Liver (tissue), 9 donors: ENCODE results near the gene FOCAD. TPM values are rescaled to one million over a fixed set of nuclear protein-coding genes. Genes with fewer than 3 reads are reported as not detected.

Experiments used
- DNase-seq: peaks from one replicate; pipeline ENCODE4 v3.0.0-alpha.2; 2017; ENCODE audit warnings: low spot score
- H3K27ac ChIP-seq, 2 donors: one replicate each; pipeline ENCODE4 v1.7.0; 2013; ENCODE audit warnings: inconsistent platforms in 2 of 2, low read length in 2 of 2, control low read depth in 1 of 2, low read depth in 1 of 2, mild to moderate bottlenecking in 1 of 2
- H3K27me3 ChIP-seq, 4 donors: one replicate each; pipeline versions ENCODE4 v1.6.1 to v1.7.0; 2013; ENCODE audit warnings: low read length in 3 of 4, inconsistent platforms in 1 of 4, mild to moderate bottlenecking in 1 of 4, moderate library complexity in 1 of 4; ENCODE audit not compliant: control insufficient read depth in 4 of 4, insufficient read depth in 4 of 4
- H3K36me3 ChIP-seq, 4 donors: one replicate each; pipeline versions ENCODE4 v1.6.1 to v1.7.0; 2013; ENCODE audit warnings: low read length in 3 of 4, mild to moderate bottlenecking in 3 of 4, low read depth in 1 of 4, moderate library complexity in 1 of 4; ENCODE audit not compliant: control insufficient read depth in 4 of 4, insufficient read depth in 3 of 4
- H3K4me1 ChIP-seq, 4 donors: one replicate each; pipeline versions ENCODE4 v1.6.1 to v1.7.0; 2013; ENCODE audit warnings: low read length in 3 of 4, mild to moderate bottlenecking in 3 of 4, moderate library complexity in 1 of 4; ENCODE audit not compliant: control insufficient read depth in 4 of 4, insufficient read depth in 4 of 4
- H3K4me3 ChIP-seq, 3 donors: one replicate each; pipeline versions ENCODE4 v1.6.1 to v1.7.0; 2013; ENCODE audit warnings: low read length in 3 of 3, control low read depth in 1 of 3, low read depth in 1 of 3, mild to moderate bottlenecking in 1 of 3
- H3K9ac ChIP-seq, 2 donors: one replicate each; pipeline ENCODE4 v1.7.0; 2013; ENCODE audit warnings: low read length in 2 of 2, mild to moderate bottlenecking in 2 of 2, moderate library complexity in 2 of 2, control low read depth in 1 of 2, low read depth in 1 of 2
- H3K9me3 ChIP-seq, 4 donors: one replicate each; pipeline versions ENCODE4 v1.6.1 to v1.7.0; 2013; ENCODE audit warnings: low read length in 3 of 4; ENCODE audit not compliant: control insufficient read depth in 4 of 4
- FOXA1 ChIP-seq: IDR thresholded peaks from 2 replicates; pipeline ENCODE4 v1.6.1; 2016; ENCODE audit warnings: antibody characterized with exemption
- FOXA2 ChIP-seq: IDR thresholded peaks from 2 replicates; pipeline ENCODE4 v1.6.1; 2016; ENCODE audit warnings: antibody characterized with exemption
- GABPA ChIP-seq, 2 donors: IDR thresholded peaks in 1 of 2; conservative IDR thresholded peaks in 1 of 2; 2 replicates each; pipeline ENCODE4 v1.6.1; 2016; ENCODE audit warnings: antibody characterized with exemption in 2 of 2, mild to moderate bottlenecking in 1 of 2, moderate library complexity in 1 of 2
- HNF4A ChIP-seq, 2 donors: conservative IDR thresholded peaks; 2 replicates each; pipeline ENCODE4 v1.6.1; 2016; ENCODE audit warnings: antibody characterized with exemption in 2 of 2, mild to moderate bottlenecking in 2 of 2
- HNF4G ChIP-seq: IDR thresholded peaks from 2 replicates; pipeline ENCODE4 v1.6.1; 2016; ENCODE audit warnings: antibody characterized with exemption
- NR2F2 ChIP-seq: IDR thresholded peaks from 2 replicates; pipeline ENCODE4 v1.6.1; 2016; ENCODE audit warnings: antibody characterized with exemption
- RAD21 ChIP-seq, 2 donors: IDR thresholded peaks; 2 replicates each; pipeline ENCODE4 v1.6.1; 2016; ENCODE audit warnings: antibody characterized with exemption in 2 of 2, mild to moderate bottlenecking in 2 of 2
- RXRA ChIP-seq, 2 donors: IDR thresholded peaks; 2 replicates each; pipeline ENCODE4 v1.6.1; 2017 to 2018; ENCODE audit warnings: antibody characterized with exemption in 2 of 2, mild to moderate bottlenecking in 1 of 2
- SP1 ChIP-seq: IDR thresholded peaks from 2 replicates; pipeline ENCODE4 v1.6.1; 2018; ENCODE audit warnings: antibody characterized with exemption, mild to moderate bottlenecking
- TAF1 ChIP-seq: conservative IDR thresholded peaks from 2 replicates; pipeline ENCODE4 v1.6.1; 2016; ENCODE audit warnings: antibody characterized with exemption, mild to moderate bottlenecking
- YY1 ChIP-seq: IDR thresholded peaks from 2 replicates; pipeline ENCODE4 v1.6.1; 2016; ENCODE audit warnings: antibody characterized with exemption, mild to moderate bottlenecking
- WGBS: extraction: QIAGEN DNeasy Blood & Tissue Kit; methylation state at CpG from one replicate; pipeline ENCODE4 v1.1.7; 2013; 5-methylcytosine and 5-hydroxymethylcytosine counted together
- polyA plus RNA-seq, 2 donors: library from polyadenylated mRNA; stranded (reverse) in 1 of 2; unstranded in 1 of 2; fragments of 200-250 nt in 1 of 2; fragments of >200 nt in 1 of 2; fragmentation: Nextera tagmentation in 1 of 2; extraction: Ambion mirVana in 1 of 2; gene quantifications; one replicate each; pipeline versions ENCODE4 v1.2.1 to v1.2.3, GENCODE V29; 2013 to 2015
- total RNA-seq, 2 donors: library from RNA; depleted of rRNA; stranded (reverse); fragments of >200 nt; gene quantifications; one replicate each; pipeline ENCODE4 v1.2.3, GENCODE V29; 2014
- TF ChIP-seq, protein P1 (sequence below): IDR thresholded peaks from 2 replicates; pipeline ENCODE4 v1.6.1; 2016; ENCODE audit warnings: antibody characterized with exemption
- TF ChIP-seq, protein P2 (sequence below): IDR thresholded peaks from 2 replicates; pipeline ENCODE4 v1.6.1; 2016; ENCODE audit warnings: antibody characterized with exemption
- TF ChIP-seq, protein P3 (sequence below): fragments of 150-350 bp; IDR thresholded peaks from 2 replicates; pipeline ENCODE4 v1.5.1; 2017; ENCODE audit warnings: improper control_type of control experiment, low read depth, low read length; ENCODE audit not compliant: missing input control
- TF ChIP-seq, protein P4 (sequence below): IDR thresholded peaks from 2 replicates; pipeline ENCODE4 v1.6.1; 2016; ENCODE audit warnings: antibody characterized with exemption
- TF ChIP-seq, protein P5 (sequence below): IDR thresholded peaks from 2 replicates; pipeline ENCODE4 v1.6.1; 2016; ENCODE audit warnings: antibody characterized with exemption, mild to moderate bottlenecking
- donor health status: healthy.
- donor health status: healthy.
- donor health status: healthy.
- donor health status: healthy.
- donor health status: healthy.

FOCAD gene
- total and polyA plus RNA-seq, 4 donors: 3.2 to 21.0 (median 10.3) TPM

DNA sequence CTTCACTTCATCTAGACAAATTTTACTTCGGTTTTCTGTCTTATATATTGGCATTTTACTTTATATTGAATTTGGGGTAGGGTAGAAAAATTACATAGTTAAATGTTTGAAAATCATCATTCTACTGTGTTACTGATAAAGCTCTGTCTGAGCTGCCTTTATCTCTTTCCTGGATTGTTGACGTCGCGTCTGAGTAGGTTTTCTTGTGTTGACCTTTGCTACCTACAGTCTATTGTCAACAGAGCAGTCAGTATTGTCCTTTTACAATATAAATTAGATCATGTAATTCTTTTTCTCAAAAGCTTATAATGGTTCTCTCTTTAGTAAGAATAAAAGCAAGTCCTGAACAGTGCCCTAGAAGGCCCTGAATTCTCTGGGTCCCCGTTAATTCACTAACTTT, 219.2 kb downstream of the FOCAD start:
- Histone ChIP-seq H3K9ac (no peak overlapping the region), H3K4me1 (no peaks in the 10 kb centered on the region), H3K9me3 (no peaks in the 10 kb centered on the region), H3K4me3 (no peak overlapping the region), H3K27ac (no peak overlapping the region), H3K36me3 (no peaks in the 10 kb centered on the region), H3K27me3 (no peaks in the 10 kb centered on the region)
- WGBS: 67% methylated on average over 5 of the region's 5 CpGs
- TF ChIP-seq, protein P1, sequence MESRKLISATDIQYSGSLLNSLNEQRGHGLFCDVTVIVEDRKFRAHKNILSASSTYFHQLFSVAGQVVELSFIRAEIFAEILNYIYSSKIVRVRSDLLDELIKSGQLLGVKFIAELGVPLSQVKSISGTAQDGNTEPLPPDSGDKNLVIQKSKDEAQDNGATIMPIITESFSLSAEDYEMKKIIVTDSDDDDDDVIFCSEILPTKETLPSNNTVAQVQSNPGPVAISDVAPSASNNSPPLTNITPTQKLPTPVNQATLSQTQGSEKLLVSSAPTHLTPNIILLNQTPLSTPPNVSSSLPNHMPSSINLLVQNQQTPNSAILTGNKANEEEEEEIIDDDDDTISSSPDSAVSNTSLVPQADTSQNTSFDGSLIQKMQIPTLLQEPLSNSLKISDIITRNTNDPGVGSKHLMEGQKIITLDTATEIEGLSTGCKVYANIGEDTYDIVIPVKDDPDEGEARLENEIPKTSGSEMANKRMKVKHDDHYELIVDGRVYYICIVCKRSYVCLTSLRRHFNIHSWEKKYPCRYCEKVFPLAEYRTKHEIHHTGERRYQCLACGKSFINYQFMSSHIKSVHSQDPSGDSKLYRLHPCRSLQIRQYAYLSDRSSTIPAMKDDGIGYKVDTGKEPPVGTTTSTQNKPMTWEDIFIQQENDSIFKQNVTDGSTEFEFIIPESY: no peak
- TF ChIP-seq GABPA (IDR thresholded peaks at IDR 0.05 in 1 of 2, conservative IDR thresholded peaks at IDR 0.05 in 1 of 2): no peak
- TF ChIP-seq SP1: no peak
- no peak for TF ChIP-seq FOXA1
- TF ChIP-seq, protein P2, sequence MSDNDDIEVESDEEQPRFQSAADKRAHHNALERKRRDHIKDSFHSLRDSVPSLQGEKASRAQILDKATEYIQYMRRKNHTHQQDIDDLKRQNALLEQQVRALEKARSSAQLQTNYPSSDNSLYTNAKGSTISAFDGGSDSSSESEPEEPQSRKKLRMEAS: no peak
- TF ChIP-seq, protein P3, sequence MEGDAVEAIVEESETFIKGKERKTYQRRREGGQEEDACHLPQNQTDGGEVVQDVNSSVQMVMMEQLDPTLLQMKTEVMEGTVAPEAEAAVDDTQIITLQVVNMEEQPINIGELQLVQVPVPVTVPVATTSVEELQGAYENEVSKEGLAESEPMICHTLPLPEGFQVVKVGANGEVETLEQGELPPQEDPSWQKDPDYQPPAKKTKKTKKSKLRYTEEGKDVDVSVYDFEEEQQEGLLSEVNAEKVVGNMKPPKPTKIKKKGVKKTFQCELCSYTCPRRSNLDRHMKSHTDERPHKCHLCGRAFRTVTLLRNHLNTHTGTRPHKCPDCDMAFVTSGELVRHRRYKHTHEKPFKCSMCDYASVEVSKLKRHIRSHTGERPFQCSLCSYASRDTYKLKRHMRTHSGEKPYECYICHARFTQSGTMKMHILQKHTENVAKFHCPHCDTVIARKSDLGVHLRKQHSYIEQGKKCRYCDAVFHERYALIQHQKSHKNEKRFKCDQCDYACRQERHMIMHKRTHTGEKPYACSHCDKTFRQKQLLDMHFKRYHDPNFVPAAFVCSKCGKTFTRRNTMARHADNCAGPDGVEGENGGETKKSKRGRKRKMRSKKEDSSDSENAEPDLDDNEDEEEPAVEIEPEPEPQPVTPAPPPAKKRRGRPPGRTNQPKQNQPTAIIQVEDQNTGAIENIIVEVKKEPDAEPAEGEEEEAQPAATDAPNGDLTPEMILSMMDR: no peak
- no peak for TF ChIP-seq TAF1
- no peak for TF ChIP-seq FOXA2
- no peak for TF ChIP-seq RXRA (IDR thresholded peaks at IDR 0.05)
- TF ChIP-seq, protein P4, sequence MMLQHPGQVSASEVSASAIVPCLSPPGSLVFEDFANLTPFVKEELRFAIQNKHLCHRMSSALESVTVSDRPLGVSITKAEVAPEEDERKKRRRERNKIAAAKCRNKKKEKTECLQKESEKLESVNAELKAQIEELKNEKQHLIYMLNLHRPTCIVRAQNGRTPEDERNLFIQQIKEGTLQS: no peak
- TF ChIP-seq HNF4G: no peak
- TF ChIP-seq YY1: no peak
- TF ChIP-seq, protein P5, sequence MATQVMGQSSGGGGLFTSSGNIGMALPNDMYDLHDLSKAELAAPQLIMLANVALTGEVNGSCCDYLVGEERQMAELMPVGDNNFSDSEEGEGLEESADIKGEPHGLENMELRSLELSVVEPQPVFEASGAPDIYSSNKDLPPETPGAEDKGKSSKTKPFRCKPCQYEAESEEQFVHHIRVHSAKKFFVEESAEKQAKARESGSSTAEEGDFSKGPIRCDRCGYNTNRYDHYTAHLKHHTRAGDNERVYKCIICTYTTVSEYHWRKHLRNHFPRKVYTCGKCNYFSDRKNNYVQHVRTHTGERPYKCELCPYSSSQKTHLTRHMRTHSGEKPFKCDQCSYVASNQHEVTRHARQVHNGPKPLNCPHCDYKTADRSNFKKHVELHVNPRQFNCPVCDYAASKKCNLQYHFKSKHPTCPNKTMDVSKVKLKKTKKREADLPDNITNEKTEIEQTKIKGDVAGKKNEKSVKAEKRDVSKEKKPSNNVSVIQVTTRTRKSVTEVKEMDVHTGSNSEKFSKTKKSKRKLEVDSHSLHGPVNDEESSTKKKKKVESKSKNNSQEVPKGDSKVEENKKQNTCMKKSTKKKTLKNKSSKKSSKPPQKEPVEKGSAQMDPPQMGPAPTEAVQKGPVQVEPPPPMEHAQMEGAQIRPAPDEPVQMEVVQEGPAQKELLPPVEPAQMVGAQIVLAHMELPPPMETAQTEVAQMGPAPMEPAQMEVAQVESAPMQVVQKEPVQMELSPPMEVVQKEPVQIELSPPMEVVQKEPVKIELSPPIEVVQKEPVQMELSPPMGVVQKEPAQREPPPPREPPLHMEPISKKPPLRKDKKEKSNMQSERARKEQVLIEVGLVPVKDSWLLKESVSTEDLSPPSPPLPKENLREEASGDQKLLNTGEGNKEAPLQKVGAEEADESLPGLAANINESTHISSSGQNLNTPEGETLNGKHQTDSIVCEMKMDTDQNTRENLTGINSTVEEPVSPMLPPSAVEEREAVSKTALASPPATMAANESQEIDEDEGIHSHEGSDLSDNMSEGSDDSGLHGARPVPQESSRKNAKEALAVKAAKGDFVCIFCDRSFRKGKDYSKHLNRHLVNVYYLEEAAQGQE: no peak
- TF ChIP-seq HNF4A (conservative IDR thresholded peaks at IDR 0.05): no peak
- no peak for DNase-seq

DNA sequence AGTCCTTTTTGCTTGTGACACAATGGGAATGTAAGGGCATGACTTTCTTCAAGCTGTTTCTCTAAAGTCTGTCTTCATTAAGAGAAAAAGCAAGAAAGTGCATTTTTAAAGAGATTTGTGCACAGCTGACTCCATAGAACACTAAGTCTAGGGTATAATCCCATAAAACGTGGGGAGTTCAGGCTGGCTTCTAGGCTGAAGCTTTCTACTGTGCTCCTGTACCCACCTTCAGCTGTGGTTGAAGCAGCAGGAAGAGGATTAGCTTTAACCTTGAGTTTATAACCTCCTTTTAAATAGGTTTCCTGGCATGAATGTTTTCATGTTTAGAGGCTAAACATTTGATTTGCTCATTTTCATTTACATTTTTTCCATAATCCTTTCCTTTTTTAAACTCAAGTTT, 220.9 kb downstream of the FOCAD start:
- no peak for TF ChIP-seq HNF4G
- no peak for TF ChIP-seq NR2F2
- TF ChIP-seq, protein P1: no peak
- TF ChIP-seq, protein P5: no peak
- TF ChIP-seq TAF1: no peak
- TF ChIP-seq GABPA (IDR thresholded peaks at IDR 0.05 in 1 of 2, conservative IDR thresholded peaks at IDR 0.05 in 1 of 2): no peak
- TF ChIP-seq RAD21 (IDR thresholded peaks at IDR 0.05): no peak
- TF ChIP-seq SP1: no peak
- TF ChIP-seq FOXA1: no peak
- Histone ChIP-seq H3K27ac (no peak overlapping the region), H3K9ac (no peak overlapping the region), H3K4me3 (no peak overlapping the region), H3K4me1 (no peaks in the 10 kb centered on the region), H3K27me3 (no peaks in the 10 kb centered on the region), H3K36me3 (peaks cover 0 to 2% (median 0%) of the 10 kb centered on the region in 4 donors), H3K9me3 (no peaks in the 10 kb centered on the region)
- WGBS: 93% methylated on average over 1 of the region's 1 CpG
- DNase-seq: no peak
